GM19324 (cell line): Measurements from ENCODE around the gene IFNB1.

Experiments
- ATAC-seq: cut with Tn5 transposase; IDR thresholded peaks from one replicate; pipeline ENCODE4 v1.9.1; 2021; ENCODE audit warnings: mild to moderate bottlenecking, moderate library complexity; ENCODE audit not compliant: unreplicated experiment, low FRiP score

Gene IFNB1

GRCh38 chr9:21075484-21075883, 2.3 kb downstream of the IFNB1 start:
- no peak for ATAC-seq

GRCh38 chr9:21070906-21071305, 6.8 kb downstream of the IFNB1 start:
- ATAC-seq: no peak

- no peak for ATAC-seq
Observed at GRCh38 chr9:21070171-21070571, 7.6 kb downstream of the IFNB1 start.

- ATAC-seq: no peak
Observed at GRCh38 chr9:21060919-21061561, 16.7 kb downstream of the IFNB1 start.

GRCh38 chr9:21056931-21057330, 20.8 kb downstream of the IFNB1 start:
- no peak for ATAC-seq

- no peak for ATAC-seq
Observed at GRCh38 chr9:21053851-21054250, 23.9 kb downstream of the IFNB1 start.

GRCh38 chr9:21047281-21047691, 30.5 kb downstream of the IFNB1 start:
- no peak for ATAC-seq

GRCh38 chr9:21043841-21044240, 33.9 kb downstream of the IFNB1 start:
- ATAC-seq: no peak

- ATAC-seq: no peak
Observed at GRCh38 chr9:21042466-21042865, 35.3 kb downstream of the IFNB1 start.

GRCh38 chr9:21039302-21039701, 38.4 kb downstream of the IFNB1 start:
- no peak for ATAC-seq

- no peak for ATAC-seq
Observed at GRCh38 chr9:21037278-21037677, 40.5 kb downstream of the IFNB1 start.

- no peak for ATAC-seq
Observed at GRCh38 chr9:21031808-21032183, 45.9 kb downstream of the IFNB1 start.

- peak; percentile 82 for ATAC-seq
Observed at GRCh38 chr9:21031091-21031807, 46.5 kb downstream of the IFNB1 start, which contains the start of gene HACD4. Gene HACD4, minus strand, starts transcription at chr9:21031640. Its CDS starts 50 bp downstream, at chr9:21031590.

GRCh38 chr9:21030389-21031035, 47.2 kb downstream of the IFNB1 start:
- ATAC-seq: peak; percentile 63

- no peak for ATAC-seq
Observed at GRCh38 chr9:21029661-21030060, 48.1 kb downstream of the IFNB1 start.

GRCh38 chr9:21028466-21028865, 49.3 kb downstream of the IFNB1 start:
- no peak for ATAC-seq

GRCh38 chr9:21027295-21027694, 50.4 kb downstream of the IFNB1 start:
- no peak for ATAC-seq
